Adrenal gland (tissue), 12 donors: ENCODE data around the gene PRDX5. TPM values are rescaled to one million over a fixed set of nuclear protein-coding genes. Genes with fewer than 3 reads are reported as not detected.
A peak's percentile ranks its signal among the peaks of the same experiment; 100 is the strongest.

ENCODE experiments used
- DNase-seq, 7 donors: peaks; one replicate each; pipeline ENCODE4 v3.0.0-alpha.2; 2019 to 2020
- H3K27ac ChIP-seq, 5 donors: fragments of 200-600 bp; sonication (generic) in 4 of 5; 1 replicate in 3 of 5; 2 replicates in 2 of 5; pipeline versions ENCODE4 v1.5.1 to v1.8.0; 2016 to 2020; ENCODE audit warnings: mild to moderate bottlenecking in 1 of 5
- H3K27me3 ChIP-seq: fragments of 200-600 bp; 2 replicates; pipeline ENCODE4 v1.8.0; 2021
- H3K36me3 ChIP-seq, 2 donors: fragments of 200-600 bp; replicated peaks in 1 of 2; 1 replicate in 1 of 2; 2 replicates in 1 of 2; pipeline versions ENCODE4 v1.5.1 to v1.8.0; 2018 to 2022
- H3K4me1 ChIP-seq, 2 donors: fragments of 200-600 bp; replicated peaks in 1 of 2; 1 replicate in 1 of 2; 2 replicates in 1 of 2; pipeline versions ENCODE4 v1.5.1 to v1.8.0; 2018 to 2021
- H3K4me3 ChIP-seq, 4 donors: fragments of 200-600 bp; sonication (generic) in 3 of 4; one replicate each; pipeline ENCODE4 v1.5.1; 2016 to 2018
- H3K9me3 ChIP-seq, 3 donors: fragments of 200-600 bp; sonication (generic) in 1 of 3; replicated peaks in 1 of 3; 1 replicate in 2 of 3; 2 replicates in 1 of 3; pipeline versions ENCODE4 v1.5.1 to v1.8.0; 2016 to 2021
- POLR2A ChIP-seq, 2 donors: fragments of 450-650 bp; IDR thresholded peaks; one replicate each; pipeline ENCODE4 v1.6.1; 2017; ENCODE audit warnings: antibody characterized with exemption in 2 of 2, mild to moderate bottlenecking in 2 of 2, moderate library complexity in 1 of 2
- WGBS, 4 donors: extraction: QIAGEN DNeasy Blood & Tissue Kit in 2 of 4; methylation state at CpG; one replicate each; pipeline versions ENCODE4 v1.1.5 to v1.1.7; 2013 to 2017; 5-methylcytosine and 5-hydroxymethylcytosine counted together
- intact Hi-C, 2 donors: fragments of 100-400 bp; cut with DNase I; formaldehyde crosslinking; loops; one replicate each; pipeline versions ENCODE4 v1.14.1 to v1.15.0; 2022 to 2023
- polyA plus RNA-seq, 3 donors: library from polyadenylated mRNA; stranded (reverse); fragments of 200-250 nt in 2 of 3; fragments of 350-450 nt in 1 of 3; fragmentation: Illumina TruSeq in 1 of 3; extraction: RNeasy Lipid Tissue Mini Kit (QIAGEN cat#74804) in 1 of 3; gene quantifications; one replicate each; pipeline ENCODE4 v1.2.3, GENCODE V29; 2013 to 2014
- total RNA-seq, 9 donors: library from RNA; depleted of rRNA in 4 of 9; stranded (reverse); fragments of >200 nt in 4 of 9; fragments of 120-200 nt in 1 of 9; fragmentation: NEBNext Ultra II Directional in 1 of 9; extraction: Animal tissue kit (Norgen Biotek cat#: 25700) in 1 of 9; gene quantifications; one replicate each; pipeline versions ENCODE4 v1.1.0 to v1.2.4, GENCODE V29; 2013 to 2023
- TF ChIP-seq, protein P1 (sequence below), 6 experiments: fragments of 450-650 bp in 4 of 6; fragments of 200-600 bp in 2 of 6; sonication (generic) in 1 of 6; IDR thresholded peaks; 1 replicate in 5 of 6; 2 replicates in 1 of 6; pipeline versions ENCODE4 v1.5.1 to v1.8.0; 2016 to 2021; ENCODE audit warnings: antibody characterized with exemption in 6 of 6, mild to moderate bottlenecking in 2 of 6, moderate library complexity in 1 of 6
- donor health status: healthy with polysubstance abuse.
- donor health status: Bipolar disorder and iron deficiency.
- donor health status: DM: yes; HTN: yes; CAD: no.
- donor health status: DM: no; HTN: no; CAD: no.
- donor health status: DM: no; HTN: no; CAD: no.
- donor health status: DM: yes; HTN: yes; CAD: no.

Gene PRDX5
- total and polyA plus RNA-seq, 12 donors = 324 to 843 (median 478) TPM

DNA sequence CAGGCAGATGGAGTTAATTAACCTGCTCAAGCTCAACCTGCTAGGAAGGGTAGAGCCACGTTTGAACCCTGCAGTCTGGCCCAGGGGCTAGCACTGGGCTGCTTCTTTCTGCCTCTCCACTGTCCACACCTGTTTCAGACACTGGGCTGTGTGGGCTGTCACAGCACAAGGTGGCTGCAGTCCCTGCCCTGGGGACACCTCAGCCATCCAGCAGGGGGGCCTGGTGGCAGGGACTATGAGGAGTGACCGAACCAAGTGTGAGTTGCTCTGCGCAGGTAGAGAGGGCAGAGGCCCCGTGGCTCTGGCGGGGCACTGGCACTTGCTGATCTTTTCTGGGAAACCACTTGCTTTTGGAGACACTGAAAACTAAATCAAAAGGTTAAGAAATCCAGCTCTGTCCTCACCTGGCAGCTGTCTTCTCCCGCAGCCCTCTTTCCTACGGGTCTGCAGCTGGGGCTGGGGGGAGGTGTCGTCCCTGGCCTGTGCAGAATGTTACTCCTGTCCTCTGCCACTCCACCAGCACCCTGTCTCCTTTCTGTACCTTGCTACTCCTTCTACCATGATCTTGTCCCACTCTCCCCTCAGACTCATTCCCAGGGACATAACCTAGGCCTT is 39.2 kb upstream of the PRDX5 start:
- Histone ChIP-seq H3K4me3 (no peak overlapping the region), H3K27me3 (no peaks in the 10 kb centered on the region), H3K36me3 (peaks cover 0 to 34% of the 10 kb centered on the region in 2 donors), H3K27ac (no peak overlapping the region), H3K4me1 (peaks cover 4 to 7% of the 10 kb centered on the region in 2 donors), H3K9me3 (no peaks in the 10 kb centered on the region)
- no peak for DNase-seq
- intact Hi-C loops = no loop called here
- TF ChIP-seq POLR2A (IDR thresholded peaks at IDR 0.05) = no peak
- 82 to 98% (median 87%) methylated on average over 5 to 8 of the region's 8 CpGs for WGBS, 4 donors

DNA sequence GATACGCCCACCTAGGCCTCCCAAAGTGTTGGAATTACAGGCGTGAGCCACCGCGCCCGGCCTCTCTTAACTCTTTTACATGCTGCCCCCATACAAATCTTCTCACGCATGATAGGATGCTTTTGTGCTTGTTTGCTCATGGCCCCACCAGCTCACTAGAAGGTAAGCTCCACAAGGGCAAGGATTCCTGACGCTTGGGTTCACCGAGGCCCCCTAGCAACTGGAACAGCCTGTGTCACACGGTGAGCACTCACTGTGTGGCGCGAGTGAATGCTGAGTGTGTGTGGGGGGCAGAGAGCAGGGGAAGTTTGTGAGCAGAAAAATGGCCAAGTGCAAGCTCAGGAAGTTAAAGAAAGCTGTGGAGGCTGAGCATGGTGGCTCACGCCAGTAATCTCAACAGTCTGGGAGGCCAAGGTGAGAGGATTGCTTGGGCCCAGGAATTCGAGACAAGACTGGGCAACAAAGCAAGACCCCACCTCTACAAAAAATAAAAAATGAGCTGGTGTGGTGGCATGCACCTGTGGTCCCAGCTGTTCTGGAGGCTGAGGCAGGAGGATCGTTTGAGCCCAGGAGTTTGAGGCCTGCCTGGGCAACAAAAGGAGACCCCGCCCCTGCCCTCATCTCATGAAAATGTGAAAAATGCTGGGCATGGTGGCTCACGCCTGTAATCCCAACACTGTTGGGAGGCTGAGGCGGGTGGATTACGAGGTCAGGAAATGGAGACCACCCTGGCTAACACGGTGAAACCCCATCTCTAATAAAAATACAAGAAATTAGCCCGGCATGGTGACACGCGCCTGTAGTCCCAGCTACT is 35.8 kb upstream of the PRDX5 start:
- peaks cover 15 to 19% of the 10 kb centered on the region in 2 donors for H3K4me1 ChIP-seq
- no peak overlapping the region for H3K27ac ChIP-seq
- H3K27me3 ChIP-seq = no peaks in the 10 kb centered on the region
- WGBS, 4 donors = 92 to 96% (median 95%) methylated on average over 22 of the region's 22 CpGs
- H3K36me3 ChIP-seq = peaks cover 0 to 17% of the 10 kb centered on the region in 2 donors
- TF ChIP-seq POLR2A (IDR thresholded peaks at IDR 0.05) = no peak
- TF ChIP-seq, protein P1, sequence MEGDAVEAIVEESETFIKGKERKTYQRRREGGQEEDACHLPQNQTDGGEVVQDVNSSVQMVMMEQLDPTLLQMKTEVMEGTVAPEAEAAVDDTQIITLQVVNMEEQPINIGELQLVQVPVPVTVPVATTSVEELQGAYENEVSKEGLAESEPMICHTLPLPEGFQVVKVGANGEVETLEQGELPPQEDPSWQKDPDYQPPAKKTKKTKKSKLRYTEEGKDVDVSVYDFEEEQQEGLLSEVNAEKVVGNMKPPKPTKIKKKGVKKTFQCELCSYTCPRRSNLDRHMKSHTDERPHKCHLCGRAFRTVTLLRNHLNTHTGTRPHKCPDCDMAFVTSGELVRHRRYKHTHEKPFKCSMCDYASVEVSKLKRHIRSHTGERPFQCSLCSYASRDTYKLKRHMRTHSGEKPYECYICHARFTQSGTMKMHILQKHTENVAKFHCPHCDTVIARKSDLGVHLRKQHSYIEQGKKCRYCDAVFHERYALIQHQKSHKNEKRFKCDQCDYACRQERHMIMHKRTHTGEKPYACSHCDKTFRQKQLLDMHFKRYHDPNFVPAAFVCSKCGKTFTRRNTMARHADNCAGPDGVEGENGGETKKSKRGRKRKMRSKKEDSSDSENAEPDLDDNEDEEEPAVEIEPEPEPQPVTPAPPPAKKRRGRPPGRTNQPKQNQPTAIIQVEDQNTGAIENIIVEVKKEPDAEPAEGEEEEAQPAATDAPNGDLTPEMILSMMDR (IDR thresholded peaks at IDR 0.05) = no peak
- no peak overlapping the region for H3K4me3 ChIP-seq
- no peak for DNase-seq
- no peaks in the 10 kb centered on the region for H3K9me3 ChIP-seq
- intact Hi-C loops = no loop called here

DNA sequence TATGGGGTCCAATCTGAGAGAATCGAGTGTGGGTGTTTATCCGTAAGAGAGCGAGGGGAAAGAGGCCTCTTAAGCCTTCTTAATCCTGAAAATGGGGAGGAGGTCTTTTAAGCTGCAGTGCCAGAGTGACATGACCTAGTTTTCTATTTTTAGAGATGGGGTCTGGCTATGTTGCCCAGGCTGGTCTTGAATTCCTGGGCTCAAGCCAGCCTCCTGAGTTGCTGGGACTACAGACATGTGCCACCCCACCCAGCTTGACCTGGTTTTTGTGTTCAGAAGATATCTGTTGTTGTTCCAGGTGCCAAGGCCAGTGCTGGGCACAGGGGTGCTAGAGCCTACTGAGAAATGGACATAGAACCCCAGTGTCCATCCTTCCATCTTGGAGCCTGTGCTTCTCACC is 34.8 kb upstream of the PRDX5 start:
- H3K27ac ChIP-seq = no peak overlapping the region
- H3K9me3 ChIP-seq = no peaks in the 10 kb centered on the region
- H3K4me1 ChIP-seq = peaks cover 15 to 19% of the 10 kb centered on the region in 2 donors
- WGBS, 4 donors = 90 to 94% (median 93%) methylated on average over 3 of the region's 3 CpGs
- H3K27me3 ChIP-seq = no peaks in the 10 kb centered on the region
- H3K36me3 ChIP-seq = peaks cover 0 to 11% of the 10 kb centered on the region in 2 donors
- TF ChIP-seq, protein P1 (IDR thresholded peaks at IDR 0.05) = no peak
- no peak for TF ChIP-seq POLR2A (IDR thresholded peaks at IDR 0.05)
- intact Hi-C loops = no loop called here
- DNase-seq = no peak
- H3K4me3 ChIP-seq = no peak overlapping the region

DNA sequence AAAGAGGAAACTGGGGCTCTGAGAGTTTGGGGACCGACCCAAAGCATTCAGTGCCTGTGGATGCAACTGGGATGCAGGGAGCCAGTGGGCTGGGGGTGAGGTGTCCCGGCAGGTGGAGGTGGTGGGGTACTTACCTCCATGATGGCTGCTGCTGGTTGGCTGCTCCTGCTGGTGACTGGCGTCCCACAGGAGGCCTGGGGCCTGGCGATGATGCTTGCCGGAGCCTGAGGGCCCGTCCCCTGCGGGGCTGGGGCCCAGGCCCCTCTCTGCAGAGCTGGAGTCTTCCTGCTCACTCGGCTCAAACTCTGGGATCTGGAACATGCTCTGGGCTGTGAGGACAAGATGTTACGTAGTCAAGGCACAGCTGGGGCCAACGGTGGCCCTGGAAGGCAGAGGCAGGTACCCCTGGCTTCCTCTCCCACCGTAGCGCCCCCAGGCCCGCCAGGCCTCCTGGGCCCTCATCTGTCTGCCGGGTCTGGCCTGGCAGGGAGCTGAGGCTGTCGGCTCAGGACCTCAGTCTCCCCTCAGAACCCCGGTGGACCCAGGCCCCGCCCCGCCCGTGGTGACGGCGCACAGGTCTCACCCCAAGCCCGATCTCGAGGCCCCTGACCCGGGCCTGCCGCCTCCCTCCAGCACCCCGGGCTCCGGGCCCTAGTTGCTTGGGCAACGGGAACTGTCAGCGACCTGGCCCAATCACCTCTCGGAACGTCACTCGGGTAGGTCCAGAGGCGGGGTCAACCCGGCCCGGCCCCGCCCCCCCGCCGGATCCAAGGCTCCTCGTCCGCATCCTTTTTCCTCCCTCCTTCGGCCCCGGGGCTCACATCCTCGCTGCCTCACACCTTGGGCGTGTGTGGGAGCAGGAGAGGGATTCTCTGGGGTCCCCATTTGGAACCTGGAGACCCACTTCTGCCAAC is 33.6 kb upstream of the PRDX5 start, which contains the start of gene BAD:
Gene BAD, minus strand, starts transcription at position 618 of the 914 bp plus-strand sequence. Its CDS starts 297 bp downstream, at position 321.
- intact Hi-C loops = no loop called here
- TF ChIP-seq, protein P1 (IDR thresholded peaks at IDR 0.05) = no peak
- TF ChIP-seq POLR2A (IDR thresholded peaks at IDR 0.05) = peak in 1 of 2 donors; percentile 55
- H3K4me1 ChIP-seq = peaks cover 15 to 19% of the 10 kb centered on the region in 2 donors
- 2 to 52% (median 6%) methylated on average over 2 to 44 of the region's 44 CpGs for WGBS, 4 donors
- H3K27ac ChIP-seq = peak within 1 kb of the TSS; percentile 77 to 94 (median 87)
- H3K27me3 ChIP-seq = no peaks in the 10 kb centered on the region
- peak within 1 kb of the TSS; percentile 57 to 93 (median 75) for H3K4me3 ChIP-seq
- peak; percentile 96 to 98 (median 97) for DNase-seq
- no peaks in the 10 kb centered on the region for H3K9me3 ChIP-seq
- peaks cover 0 to 3% of the 10 kb centered on the region in 2 donors for H3K36me3 ChIP-seq
